SIG-M5 treated with dmso at 0.1 percent for 504 hours (cell line): Measurements from ENCODE around the gene SLC25A38.

Experiments
- DNase-seq: peaks from one replicate; lab custom pipeline; 2025; ENCODE audit not compliant: unreplicated experiment; lab: John Stamatoyannopoulos, UW

Gene SLC25A38

GRCh38 chr3:39376959-39377634, 6.1 kb upstream of the SLC25A38 start:
- no peak for DNase-seq

- DNase-seq: no peak
These were observed 5.1 kb upstream of the SLC25A38 start for GRCh38 chr3:39378088-39378487.

- DNase-seq: no peak
These were observed 4.0 kb upstream of the SLC25A38 start for GRCh38 chr3:39378957-39379777.

- DNase-seq: no peak
These were observed 3.4 kb upstream of the SLC25A38 start for GRCh38 chr3:39379778-39380155.

- no peak for DNase-seq
These were observed 1.7 kb upstream of the SLC25A38 start for GRCh38 chr3:39381432-39381831.

- no peak for DNase-seq
These were observed 903 bp downstream of the SLC25A38 start for GRCh38 chr3:39383881-39384664.

- no peak for DNase-seq
These were observed 1.5 kb downstream of the SLC25A38 start for GRCh38 chr3:39384665-39385000.

GRCh38 chr3:39385456-39386090, 2.4 kb downstream of the SLC25A38 start:
- DNase-seq: no peak

- DNase-seq: no peak
These were observed 3.1 kb downstream of the SLC25A38 start for GRCh38 chr3:39386318-39386717.

GRCh38 chr3:39387411-39387975, 4.3 kb downstream of the SLC25A38 start:
- DNase-seq: no peak

- no peak for DNase-seq
These were observed 5.0 kb downstream of the SLC25A38 start for GRCh38 chr3:39388153-39388552.

GRCh38 chr3:39388741-39389248, 5.6 kb downstream of the SLC25A38 start:
- DNase-seq: no peak

- no peak for DNase-seq
These were observed 7.0 kb downstream of the SLC25A38 start for GRCh38 chr3:39390181-39390580.

GRCh38 chr3:39396690-39397089, 13.5 kb downstream of the SLC25A38 start:
- DNase-seq: no peak

GRCh38 chr3:39398700-39399099, 15.5 kb downstream of the SLC25A38 start:
- DNase-seq: no peak

GRCh38 chr3:39401983-39402382, 18.8 kb downstream of the SLC25A38 start:
- DNase-seq: peak; percentile 44

- DNase-seq: no peak
These were observed 21.9 kb downstream of the SLC25A38 start for GRCh38 chr3:39404943-39405686.

- DNase-seq: no peak
These were observed 22.7 kb downstream of the SLC25A38 start for GRCh38 chr3:39405687-39406367.
